Measurements from ENCODE around the gene MYT1.

The MYT1 gene

GRCh38 chr20:64189530-64189966, 25.3 kb downstream of the MYT1 start:
- H3K27ac ChIP-seq = no peak overlapping the region
- DNase-seq (ENCODE audit: low spot score) = no peak
- no peak overlapping the region for H3K4me3 ChIP-seq
- no peak for TF ChIP-seq CTCF (IDR thresholded peaks at IDR 0.05)

- no peak for DNase-seq (ENCODE audit: low spot score)
- TF ChIP-seq CTCF (IDR thresholded peaks at IDR 0.05) = no peak
- Histone ChIP-seq H3K4me3 (no peak overlapping the region), H3K27ac (no peak overlapping the region)
Observed at GRCh38 chr20:64189986-64190385, 25.7 kb downstream of the MYT1 start.

- no peak for DNase-seq (ENCODE audit: low spot score)
Observed at GRCh38 chr20:64191002-64191401, 26.8 kb downstream of the MYT1 start.

GRCh38 chr20:64192406-64192805, 28.2 kb downstream of the MYT1 start:
- Histone ChIP-seq H3K27ac (no peak overlapping the region), H3K4me3 (no peak overlapping the region)
- no peak for DNase-seq (ENCODE audit: low spot score)
- no peak for TF ChIP-seq CTCF (IDR thresholded peaks at IDR 0.05)

More at GRCh38 chr20:64191002-64191401, 26.8 kb downstream of the MYT1 start:
- TF ChIP-seq CTCF (IDR thresholded peaks at IDR 0.05) = no peak
- no peak overlapping the region for H3K4me3 ChIP-seq
- no peak overlapping the region for H3K27ac ChIP-seq

GRCh38 chr20:64193058-64193457, 28.8 kb downstream of the MYT1 start:
- DNase-seq (ENCODE audit: low spot score) = no peak
- TF ChIP-seq CTCF (IDR thresholded peaks at IDR 0.05) = no peak
- Histone ChIP-seq H3K4me3 (no peak overlapping the region), H3K27ac (no peak overlapping the region)

GRCh38 chr20:64194269-64194668, 30.0 kb downstream of the MYT1 start:
- H3K4me3 ChIP-seq = no peak overlapping the region
- DNase-seq (ENCODE audit: low spot score) = no peak
- no peak for TF ChIP-seq CTCF (IDR thresholded peaks at IDR 0.05)
- no peak overlapping the region for H3K27ac ChIP-seq

- no peak for DNase-seq (ENCODE audit: low spot score)
- Histone ChIP-seq H3K4me3 (no peak overlapping the region), H3K27ac (no peak overlapping the region)
- no peak for TF ChIP-seq CTCF (IDR thresholded peaks at IDR 0.05)
Observed at GRCh38 chr20:64196309-64196708, 32.1 kb downstream of the MYT1 start.
